ENCODE data around the gene GPR156.

The GPR156 gene

DNA sequence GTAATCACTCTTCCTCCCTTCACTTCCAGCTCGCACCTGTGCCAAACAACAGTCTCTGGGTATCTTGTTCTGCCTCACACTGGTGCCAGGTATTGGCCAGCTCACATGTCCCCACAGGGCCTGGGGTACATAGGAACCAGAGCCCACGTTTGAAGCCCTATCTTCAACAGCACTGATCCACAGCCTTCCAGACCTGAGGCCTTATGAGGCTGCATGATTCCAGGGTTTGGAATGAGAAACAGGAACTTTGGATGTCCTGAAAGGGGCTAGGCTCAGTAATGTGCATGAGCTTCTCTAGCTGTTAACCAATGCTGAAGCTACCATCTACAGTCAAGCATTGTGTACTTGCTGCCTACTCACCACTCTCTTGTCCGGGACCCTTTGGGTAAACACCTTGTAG is 92.4 kb downstream of the GPR156 start:
- DNase-seq = no peak

- DNase-seq = no peak
Measured at GRCh38 chr3:120192159-120192558, 92.9 kb downstream of the GPR156 start.

- DNase-seq = no peak
Measured at GRCh38 chr3:120182613-120183511, 102.2 kb downstream of the GPR156 start.

DNA sequence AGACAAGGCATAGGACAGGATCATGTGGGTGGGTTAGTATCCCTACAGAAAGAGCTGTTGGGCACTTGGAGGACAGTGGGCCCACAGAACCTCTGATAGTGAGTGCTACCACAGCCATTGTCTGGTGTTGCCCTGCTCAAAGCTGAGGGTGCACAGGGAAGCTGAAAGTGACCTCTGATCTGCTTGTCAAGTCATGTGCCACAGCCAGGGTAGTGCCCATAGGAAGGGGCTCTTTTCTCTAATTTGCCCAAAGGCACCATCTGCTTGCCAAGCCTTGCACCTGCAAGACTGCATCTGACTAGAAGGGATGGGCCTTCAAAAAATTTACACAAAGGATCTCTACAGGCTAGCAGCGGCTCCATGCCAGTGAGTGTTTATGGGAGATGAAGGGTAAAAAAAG is 103.4 kb downstream of the GPR156 start:
- no peak for DNase-seq

DNA sequence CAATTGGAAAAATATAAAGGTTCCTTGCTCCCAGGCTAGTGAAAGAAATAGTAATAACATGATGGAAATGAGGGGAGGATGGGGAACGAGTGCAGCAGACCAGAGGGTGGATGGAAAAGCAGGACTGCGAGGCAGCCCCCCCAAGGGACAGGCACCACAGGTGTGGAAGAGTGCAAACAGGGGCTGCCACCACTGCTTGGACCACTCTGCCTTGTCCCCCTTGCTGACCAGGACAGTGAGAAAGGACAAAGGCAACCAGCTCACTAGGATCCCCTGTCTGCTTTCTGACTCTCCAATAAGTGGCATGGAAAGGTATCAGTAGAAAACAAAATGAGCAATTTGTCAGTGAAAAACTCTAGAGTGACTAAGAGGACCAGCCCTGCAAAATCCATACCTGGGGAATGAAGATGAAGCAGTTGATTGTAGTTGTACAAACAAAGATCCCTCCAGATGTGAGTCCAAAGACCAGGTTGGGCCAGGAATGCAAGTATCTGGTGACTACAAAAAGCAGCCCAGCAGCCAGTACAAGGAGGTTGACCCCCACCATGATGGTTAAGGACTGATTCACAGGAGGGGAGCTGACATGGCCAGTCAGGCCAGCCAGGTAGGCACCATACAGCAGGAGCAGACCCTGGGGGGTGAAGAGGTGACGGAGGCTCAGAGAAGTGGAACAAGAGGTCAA is 104.2 kb downstream of the GPR156 start:
- DNase-seq = no peak

- DNase-seq = no peak
Measured at GRCh38 chr3:120177707-120178306, 107.2 kb downstream of the GPR156 start.

DNA sequence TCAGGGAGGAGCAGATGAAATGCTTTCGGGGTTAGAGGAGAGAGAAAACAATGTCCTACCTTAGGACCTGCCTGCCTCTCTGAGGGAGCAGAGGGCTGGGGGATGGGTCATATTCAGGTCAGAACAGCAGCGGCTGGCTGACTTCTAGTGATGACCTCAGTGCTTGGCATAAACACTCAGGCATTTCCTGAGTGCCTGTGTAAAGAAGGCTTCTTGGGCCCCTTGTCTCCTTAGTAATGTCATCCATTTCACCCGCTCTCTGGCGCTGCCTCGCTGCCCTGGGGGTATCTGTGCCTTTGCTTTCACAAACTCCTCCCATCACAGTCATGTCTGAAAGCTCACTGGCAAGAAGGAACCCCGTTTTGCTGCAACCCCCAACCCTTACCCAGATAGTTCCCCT is 107.9 kb downstream of the GPR156 start:
- DNase-seq = no peak

DNA sequence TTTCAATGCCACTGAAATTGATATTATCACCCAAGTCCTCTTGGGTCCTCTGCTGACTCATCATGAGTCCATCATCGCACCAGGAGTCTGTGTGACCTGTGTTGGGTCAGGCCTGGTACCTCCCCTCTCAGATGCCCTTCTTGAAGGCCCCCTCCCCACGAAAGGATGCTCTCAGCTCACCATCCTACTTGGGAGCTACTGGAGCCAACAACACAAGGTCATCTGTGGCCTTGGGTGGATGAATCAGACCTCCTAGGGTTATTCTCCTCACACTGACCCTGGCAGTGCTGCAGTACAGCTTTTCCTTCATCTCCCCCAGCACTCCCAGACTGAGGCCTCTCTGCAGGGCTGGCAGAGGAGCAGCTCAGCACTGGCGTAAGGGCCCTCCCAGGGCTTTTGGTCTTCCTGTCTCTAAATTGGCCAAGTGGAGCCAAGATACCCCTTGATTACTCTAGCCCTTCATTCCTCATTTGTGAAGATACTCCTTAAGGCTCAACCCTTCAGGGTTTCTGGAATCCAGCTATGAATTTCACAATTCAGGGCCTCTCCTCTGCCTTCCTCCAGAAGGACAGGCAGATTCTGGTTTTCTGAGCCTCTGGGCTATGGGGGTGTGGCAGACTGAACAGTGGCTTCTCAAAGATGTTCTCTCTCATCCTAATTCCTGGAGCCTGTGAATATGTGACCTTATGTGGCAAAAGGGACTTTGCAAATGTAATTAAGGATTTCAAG is 110.0 kb downstream of the GPR156 start:
- no peak for DNase-seq

DNA sequence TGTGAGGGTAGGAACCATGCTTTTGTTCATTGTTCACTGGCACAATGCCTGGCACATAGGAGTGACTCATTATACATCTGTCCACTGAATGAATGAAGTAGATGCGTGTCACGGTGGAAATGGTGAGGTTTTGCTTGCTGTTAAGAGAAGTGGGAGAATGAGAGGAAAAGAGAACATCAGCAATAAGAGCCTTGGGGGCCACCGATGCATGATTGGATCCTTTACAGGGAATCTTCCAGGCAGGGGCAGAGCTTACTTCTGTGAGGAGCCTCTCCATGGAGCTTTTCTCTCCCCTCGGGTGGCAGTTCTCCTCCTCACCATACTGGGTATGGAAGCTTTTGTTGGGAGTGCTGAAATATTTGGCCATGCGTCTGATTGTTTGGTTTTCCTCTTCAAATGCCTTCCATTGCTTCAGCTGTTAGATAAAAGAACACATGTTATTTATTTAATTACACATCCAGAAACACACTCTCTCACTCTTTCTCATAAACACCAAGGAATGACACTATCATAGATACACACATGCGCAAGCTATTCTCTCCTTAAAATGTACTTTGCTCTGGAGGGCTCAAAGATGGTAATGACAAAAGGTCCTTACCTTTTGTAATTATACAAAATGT is 111.9 kb downstream of the GPR156 start:
- DNase-seq = no peak

- DNase-seq = no peak
Measured at GRCh38 chr3:120172070-120172469, 113.0 kb downstream of the GPR156 start.

DNA sequence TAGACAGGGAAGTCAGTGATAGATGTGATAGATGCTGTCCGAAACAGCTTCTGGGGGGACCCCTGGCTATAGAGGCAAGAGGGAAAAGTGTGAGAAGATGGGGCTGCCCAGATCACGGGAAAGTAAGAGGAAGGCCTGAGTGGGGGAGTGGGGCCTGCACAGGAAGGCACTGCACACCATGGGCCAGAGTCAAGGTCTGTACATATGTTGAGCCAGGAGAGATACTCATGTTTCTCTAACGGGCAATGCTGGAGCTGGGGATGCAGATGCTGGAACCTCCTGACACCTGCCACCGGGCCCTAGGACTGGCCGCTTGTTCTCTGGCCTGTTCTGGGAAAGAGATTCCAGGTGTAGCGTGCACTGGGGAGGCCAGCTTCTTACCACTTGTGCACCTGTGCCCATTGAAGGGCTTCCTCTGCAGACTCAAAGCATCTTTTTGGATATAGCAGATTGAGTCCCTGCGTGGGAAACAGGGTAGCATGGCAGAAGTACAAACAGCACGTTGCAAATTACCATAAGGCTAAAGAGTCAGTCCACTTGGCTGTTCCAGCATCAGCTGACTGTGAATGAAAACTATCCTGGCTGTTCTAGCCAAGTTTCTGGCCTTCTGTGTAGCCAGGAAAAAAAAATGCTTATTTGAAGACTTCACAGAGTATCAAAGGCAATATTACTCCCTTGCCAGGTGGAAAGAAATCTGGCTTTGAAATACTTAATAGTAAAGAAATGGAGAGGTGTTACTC is 113.7 kb downstream of the GPR156 start:
- DNase-seq = no peak

DNA sequence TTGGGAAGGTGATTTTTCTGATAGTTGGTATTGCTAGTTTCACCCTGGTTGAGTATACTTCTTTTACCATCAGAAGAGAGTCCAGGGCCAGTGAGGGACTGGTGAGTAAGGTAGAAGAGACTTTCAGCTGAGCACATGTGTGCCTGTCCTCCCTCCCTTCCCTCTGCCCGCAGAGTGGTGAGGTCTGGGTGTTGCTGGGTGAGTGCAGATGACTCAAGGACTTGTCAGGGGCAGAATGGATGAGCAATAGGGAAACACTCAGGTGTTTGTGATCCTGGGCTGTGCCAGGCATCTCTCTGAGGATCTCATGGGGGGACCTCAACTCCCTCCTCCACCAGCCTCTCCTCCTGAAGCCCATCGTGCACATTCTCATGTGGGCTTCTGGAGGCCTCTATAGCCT is 114.8 kb downstream of the GPR156 start:
- DNase-seq = no peak

DNA sequence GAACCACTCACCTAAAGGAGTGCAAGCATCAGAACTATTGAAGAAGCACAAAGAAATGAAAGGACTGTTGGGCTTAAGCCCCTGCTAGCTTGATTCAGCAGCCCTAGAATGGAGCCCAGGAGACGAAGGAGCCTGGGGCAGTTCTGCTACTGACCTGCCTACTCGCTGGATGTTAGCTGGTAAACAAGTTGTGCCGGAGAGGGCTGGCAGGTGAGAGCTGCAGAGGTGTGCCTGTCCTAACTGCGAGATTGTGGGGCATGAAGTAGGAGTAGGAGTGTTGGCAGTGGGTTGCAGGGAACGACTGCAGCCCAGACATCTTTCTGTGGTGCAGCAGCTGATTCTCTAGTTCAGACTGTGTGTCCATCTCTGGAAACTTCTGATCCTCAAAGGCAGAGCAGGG is 115.6 kb downstream of the GPR156 start:
- DNase-seq = no peak

DNA sequence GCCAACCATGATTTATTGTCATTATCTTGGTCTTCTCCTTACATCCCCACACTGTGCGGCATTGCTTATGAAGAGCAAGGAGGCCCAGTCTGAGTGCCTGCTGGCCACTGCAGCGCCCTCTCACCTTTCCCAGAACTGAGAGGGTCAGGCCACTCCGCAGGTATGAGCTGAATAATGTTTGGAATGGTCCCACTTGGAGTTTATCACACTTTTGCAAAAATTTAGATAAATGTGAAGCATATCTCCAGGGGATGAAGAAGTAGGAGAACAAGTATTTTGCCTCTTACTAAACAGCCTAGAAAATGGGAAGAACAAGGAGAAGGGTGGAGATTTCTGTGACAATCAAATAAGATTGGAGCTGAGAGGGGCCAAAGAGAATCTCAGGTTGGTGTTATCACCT is 116.4 kb downstream of the GPR156 start:
- no peak for DNase-seq

DNA sequence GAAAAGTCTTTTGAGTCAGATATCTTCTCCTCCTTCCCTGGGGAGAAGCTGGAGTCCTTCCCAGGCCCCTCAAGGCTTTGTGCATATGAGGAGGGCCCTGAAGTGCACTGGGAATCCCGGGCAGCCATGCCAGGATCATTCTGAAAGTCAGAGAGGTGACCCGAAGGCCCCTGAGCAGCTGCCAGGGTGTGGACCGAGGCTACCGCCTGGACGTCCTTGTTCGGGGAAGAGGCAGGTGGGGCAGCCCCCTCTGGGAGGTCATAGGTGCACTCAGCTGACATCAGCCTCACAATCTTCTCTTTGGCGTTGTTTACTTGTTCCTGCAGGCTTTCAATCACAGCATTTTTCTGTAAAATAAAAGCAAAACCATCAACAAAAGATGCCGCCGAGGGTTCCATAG is 117.0 kb downstream of the GPR156 start:
- DNase-seq = no peak

DNA sequence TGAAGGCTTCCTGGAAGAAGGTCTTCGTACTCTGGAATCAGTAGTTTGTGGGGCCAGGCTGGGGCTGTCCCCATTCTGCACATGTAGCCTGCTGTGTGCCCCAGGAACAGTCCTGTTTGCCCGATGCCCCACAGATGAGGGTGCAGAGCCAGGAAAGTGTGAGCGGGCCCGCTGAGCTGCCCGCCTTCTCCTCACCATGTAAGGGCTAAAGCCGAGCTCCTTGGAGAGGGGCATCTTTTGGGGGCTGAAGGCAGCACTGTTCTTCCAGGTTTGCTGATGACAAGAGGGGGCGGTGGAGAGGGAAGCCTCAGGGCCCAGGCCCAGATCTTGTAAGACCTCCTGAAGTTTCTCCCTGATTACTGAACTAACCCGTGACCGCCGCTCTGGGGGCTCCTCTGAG is 117.5 kb downstream of the GPR156 start:
- DNase-seq = no peak

DNA sequence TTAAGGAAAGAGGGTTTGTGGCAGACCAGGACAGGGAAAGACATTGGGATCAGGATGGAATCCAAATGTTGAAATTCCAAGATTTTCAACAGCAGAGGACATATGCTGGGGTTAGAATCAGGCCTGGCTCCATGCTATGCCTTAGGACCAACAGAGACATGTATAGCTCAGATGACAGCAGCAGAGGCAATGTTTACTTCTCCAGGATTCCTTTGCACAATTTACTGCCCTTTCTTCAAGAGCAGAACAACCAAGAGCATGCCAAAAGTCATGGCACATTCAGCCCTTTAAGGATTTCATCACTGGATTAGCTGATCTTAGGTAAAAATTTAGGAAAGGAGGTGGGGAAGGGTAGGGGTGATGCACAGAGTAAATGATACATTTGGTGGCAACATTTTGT is 121.2 kb downstream of the GPR156 start:
- no peak for DNase-seq

DNA sequence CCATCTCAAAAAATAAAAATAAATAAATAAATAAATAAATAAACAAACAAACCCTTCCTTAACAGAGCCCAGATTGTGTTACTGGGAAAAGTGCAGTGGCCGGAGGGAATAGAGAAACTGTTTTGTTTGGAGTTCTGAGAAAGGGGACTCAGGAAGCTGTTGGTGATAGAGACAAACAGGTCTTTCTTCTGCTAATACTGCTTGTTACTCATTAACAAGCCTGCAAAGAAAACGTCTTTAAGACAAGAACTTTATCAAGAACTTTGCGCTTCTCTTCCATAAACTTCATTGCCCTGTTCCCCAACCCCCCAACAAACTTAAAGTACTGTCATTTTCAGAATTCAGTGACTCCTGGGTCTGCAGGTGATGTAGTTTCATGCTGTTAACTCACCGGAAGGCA is 122.0 kb downstream of the GPR156 start:
- no peak for DNase-seq

- DNase-seq = no peak
Measured at GRCh38 chr3:120162400-120162799, 122.6 kb downstream of the GPR156 start.

- no peak for DNase-seq
Measured at GRCh38 chr3:120161902-120162301, 123.1 kb downstream of the GPR156 start.

- no peak for DNase-seq
Measured at GRCh38 chr3:120160050-120160449, 125.0 kb downstream of the GPR156 start.

DNA sequence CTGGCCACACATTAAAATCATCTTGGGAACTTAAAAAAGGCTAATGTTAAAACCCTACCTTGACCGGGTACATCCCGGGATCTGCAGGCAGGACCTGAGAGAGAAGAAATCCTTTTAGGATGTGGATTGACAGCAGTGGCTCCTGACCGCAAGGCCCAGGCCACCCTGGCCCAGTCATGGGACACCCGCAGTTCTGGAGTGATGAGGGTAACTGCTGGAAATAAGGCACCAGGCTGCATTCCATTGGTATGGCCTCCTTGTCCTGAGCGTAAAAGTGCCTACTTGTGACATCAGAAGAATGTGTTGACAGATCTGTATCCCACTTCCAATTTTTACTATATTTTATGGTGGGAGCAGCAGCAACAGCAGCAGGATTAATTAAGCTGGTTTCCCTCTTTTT is 127.3 kb downstream of the GPR156 start:
- no peak for DNase-seq
